Amygdala (tissue), 56 donors: ENCODE data around the gene PREB.
"Not testable (repeated sequence)": the region's sequence is repeated elsewhere in the genome, so short reads cannot be mapped to it uniquely, and the experiment has no call there.

ENCODE experiments used
- DNase-seq, 56 donors: peaks; one replicate each; lab custom pipeline; 2025; lab: John Stamatoyannopoulos, UW

PREB gene

GRCh38 chr2:27128668-27129571 is 5.5 kb downstream of the PREB start:
- DNase-seq, result no peak

DNA sequence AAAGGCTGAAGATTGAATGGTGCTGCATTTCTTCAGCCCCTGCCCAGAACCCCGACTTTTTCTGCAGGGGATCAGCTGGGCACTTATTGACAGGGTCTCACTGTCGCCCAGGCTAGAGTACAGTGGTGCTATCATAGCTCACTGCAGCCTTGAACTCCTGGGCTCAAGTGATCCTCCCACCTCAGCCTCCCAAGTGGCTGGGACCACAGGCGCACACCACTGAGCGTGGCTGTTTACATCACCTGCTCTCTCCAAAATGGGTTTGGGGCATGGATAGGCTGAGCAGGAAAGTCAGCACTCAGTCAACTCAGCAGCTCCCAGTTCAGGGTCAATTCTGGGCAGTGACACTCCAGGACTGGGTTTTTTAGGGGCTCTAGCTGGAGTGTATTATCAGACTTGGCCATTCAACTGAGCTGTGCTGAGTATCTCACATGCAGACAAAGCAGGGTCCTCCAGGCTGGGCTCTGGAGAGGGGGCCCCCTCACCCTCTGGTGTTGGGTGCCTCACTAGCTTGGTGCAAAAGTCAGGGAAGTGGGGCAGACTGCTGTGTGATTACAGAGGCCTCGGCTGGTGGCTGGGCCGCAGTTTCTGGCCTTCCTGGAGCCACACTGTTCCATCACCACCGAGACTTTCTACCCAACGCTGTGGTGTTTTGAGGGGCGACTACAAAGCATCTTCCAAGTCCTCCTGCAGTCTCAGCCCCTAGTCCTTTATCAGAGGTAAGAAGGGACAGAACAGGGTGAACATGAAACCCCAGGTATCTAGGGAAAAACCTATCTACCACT is 6.4 kb downstream of the PREB start:
- no peak for DNase-seq

- no peak for DNase-seq
Observed at GRCh38 chr2:27126252-27126710, 8.2 kb downstream of the PREB start.

GRCh38 chr2:27125104-27125503 is 9.3 kb downstream of the PREB start:
- no peak for DNase-seq

DNA sequence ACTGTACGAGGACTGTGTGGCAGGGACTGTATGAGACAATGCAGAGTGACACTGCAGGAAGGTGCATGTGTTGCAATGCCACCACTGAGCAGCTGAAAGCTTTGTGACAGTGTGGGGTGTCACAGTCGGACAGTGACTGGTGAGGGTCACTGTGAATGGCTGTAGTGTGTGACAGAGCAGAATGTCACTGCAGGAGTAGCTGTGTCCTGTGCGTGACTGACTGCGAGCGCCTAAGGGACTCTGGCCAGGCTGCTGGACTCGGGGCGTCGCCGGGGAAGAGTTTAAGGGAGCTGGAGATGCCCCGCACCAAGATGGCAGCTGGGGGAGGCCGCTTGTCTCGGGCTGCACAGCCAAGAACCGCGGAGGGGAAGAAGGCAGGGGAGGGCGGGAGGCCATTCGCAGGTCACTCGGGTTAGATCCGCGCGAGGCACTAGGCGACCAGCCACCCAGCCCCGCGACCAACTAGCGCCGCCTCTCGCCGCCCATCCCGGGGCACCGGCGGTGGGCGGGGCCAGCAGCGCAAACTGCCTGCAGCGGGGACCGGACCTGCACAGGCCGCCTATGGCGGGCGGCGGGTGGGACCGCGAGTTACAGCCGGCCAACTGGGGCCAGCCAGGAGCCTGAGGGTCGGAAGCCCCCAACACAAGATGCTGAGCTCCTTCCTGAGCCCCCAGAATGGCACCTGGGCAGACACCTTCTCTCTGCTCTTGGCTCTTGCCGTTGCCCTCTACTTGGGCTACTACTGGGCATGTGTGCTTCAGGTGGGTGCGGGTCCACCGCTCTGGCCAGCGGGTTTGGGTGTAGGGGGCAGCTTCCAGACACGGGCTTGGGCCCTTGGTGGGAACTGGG is 10.9 kb downstream of the PREB start, which contains the start of gene ABHD1:
Gene ABHD1, plus strand, starts transcription at position 514 of the 849 bp plus-strand sequence. Its CDS starts 134 bp downstream, at position 648.
- peak in 45 of 56 donors; percentile 6 to 81 (median 50) for DNase-seq

DNA sequence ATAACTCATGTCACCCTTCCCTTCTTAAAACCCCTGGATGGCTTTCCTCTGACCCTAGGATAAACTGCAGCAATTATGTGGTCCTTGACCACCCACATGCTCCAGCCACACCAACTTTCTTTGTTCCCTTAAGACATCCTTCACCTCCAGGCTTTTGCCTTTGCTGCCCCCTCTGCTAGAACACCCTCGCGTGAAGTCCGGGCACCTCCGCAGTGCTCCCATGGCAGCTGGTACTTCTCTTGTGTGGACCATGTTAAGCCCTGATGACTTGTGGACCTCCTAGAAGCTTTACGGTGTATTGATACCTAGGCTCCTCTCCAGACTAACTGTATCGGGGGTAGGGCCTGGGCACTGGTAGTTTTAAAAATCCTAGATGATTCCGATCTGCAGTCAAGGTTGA is 11.6 kb downstream of the PREB start:
- no peak for DNase-seq

GRCh38 chr2:27121906-27122305 is 12.5 kb downstream of the PREB start:
- no peak for DNase-seq

DNA sequence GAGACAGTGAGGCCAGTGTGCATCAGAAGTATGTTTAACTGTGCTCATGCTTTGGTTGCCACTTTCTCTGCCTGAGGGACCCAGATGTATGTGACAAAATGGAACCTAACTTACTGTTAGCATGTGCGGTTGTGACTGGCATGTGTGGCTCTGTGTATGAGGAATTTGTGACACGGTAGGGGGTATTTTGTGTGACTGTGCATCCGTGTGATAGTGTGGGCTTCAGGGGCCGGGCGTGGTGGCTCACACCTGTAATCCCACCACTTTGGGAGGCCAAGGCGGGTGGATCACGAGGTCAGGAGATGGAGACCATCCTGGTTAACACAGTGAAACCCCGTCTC is 15.1 kb downstream of the PREB start:
- not testable (repeated sequence) for DNase-seq

DNA sequence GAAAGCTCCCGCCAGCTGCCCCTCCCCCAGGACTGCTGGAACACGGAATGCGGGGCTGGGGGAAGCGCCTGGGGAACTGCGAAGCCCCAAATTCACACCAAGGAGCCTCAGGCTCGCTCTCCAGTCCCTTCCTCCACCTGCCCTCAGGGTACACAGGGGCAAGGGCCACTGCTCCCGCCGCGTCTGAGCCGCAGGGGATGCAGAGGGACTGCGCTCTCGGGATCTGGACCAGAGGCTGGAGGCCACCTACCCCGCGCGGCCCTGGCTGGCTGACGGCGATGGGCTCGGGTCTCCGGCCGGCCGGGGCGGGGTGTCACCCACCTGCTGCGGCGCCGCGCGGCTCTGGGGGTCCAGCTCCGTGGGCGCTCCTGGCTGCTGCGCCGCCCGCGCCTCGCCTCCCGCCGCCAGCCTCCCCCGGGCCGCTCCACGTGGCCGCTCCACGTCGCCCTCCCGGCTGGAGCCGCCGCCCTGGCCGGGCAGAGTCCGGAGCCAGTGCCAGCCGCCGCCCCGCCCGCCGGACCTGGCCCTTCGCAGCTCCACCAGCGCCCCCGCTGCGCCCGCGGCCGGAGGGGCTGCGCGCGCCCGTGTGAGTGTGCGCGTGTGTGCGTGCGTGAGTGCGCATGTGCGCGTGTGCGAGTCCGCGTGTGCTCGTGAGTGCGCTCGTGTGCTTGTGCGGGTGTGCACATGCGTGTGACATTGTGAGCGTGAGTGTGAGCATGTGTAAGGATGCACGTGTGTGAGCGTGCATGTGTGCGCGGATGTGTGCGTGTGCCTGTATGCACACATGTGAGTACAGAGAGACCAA is 15.7 kb downstream of the PREB start, which contains the start of gene CGREF1:
Gene CGREF1, minus strand, starts transcription at position 604 of the 805 bp plus-strand sequence. CDS start 14,762 bp downstream, outside the sequence.
- peak in 8 of 56 donors; percentile 6 to 42 (median 15) for DNase-seq

DNA sequence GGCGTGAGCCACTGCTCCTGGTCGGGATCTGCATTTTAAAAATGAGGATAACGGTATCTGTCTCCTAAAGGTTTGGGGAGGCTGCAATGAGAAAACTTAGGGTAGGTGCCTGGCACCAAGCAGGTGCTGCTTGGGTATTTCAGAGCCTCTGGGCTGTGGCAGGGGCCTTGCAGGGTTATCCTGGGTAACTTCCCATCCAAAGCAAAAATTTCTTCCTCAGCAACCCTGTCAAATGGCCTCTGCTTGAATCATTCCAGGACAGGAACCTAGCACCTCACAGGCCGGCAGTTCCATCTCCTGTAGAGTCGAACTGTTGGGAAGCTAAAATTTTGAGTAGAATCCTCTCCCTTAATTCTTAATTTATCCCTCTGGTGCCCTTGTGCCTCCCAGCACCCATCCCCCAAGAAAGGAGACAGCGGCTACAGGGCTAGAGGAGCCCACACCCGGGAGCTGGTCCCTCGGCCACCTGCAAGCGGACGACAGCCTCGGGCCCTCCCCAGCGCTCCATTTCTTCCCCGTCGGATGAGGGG is 16.4 kb downstream of the PREB start:
- DNase-seq, result no peak

DNA sequence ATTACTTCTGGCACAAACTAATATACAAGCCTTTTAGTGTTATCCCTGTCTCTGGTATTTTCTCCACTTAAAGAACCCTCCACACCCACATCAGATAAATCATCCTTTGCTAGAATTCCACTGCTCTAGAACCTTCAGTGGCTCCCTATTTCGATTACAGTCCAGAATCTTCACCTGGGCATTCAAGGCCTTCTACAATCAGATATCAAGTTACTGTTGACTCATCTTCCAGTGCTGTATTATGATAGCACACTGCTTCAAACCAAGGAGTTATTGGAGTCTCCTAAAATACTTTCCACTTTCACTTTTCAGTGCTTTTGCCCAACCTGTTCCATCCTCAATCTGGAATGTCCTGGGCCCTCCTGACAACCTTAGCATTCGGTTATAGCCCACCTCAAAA is 18.9 kb downstream of the PREB start:
- no peak for DNase-seq

- DNase-seq, result not testable (repeated sequence)
Observed at GRCh38 chr2:27111392-27112078, 22.9 kb downstream of the PREB start.

DNA sequence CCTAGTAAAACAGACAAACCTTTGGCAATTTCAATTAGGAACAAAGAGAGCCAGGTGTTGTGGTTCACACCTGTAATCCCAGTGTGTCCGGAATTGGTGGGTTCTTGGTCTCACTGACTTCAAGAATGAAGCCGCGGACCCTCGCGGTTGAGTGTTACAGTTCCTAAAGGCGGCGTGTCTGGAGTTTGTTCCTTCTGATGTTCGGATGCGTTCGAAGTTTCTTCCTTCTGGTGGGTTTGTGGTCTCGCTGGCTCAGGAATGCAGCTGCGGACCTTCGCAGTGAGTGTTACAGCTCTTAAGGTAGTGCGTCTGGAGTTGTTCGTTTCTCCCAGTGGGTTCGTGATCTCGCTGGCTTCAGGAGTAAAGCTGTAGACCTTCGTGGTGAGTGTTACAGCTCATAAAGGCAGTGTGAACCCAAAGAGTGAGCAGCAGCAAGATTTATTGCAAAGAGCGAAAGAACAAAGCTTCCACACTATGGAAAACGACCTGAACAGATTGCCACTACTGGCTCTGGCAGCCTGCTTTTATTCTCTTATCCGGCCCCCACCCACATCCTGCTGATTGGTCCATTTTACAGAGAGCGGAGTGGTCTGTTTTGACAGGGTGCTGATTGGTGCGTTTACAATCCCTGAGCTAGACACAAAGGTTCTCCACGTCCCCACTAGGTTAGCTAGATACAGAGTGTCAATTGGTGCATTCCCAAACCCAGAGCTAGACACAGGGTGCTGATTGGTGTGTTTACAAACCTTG is 23.7 kb downstream of the PREB start:
- not testable (repeated sequence) for DNase-seq

DNA sequence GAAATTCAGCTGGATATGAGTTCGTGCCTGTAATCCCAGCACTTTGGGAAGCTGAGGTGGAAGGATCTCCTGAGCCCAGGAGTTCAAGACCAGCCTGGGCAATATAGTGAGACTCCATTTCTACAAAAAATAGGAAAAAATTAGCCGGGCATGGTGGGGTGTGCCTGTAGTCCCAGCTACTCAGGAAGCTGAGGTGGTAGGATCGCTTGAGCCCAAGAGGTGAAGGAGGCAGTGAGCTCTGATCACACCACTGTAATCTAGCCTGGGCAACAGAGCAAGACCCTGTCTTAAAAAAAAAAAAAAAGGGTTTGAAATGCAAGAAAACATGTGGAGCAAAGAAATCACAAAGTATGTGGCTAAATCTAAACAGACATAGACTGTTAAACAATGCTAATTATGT is 25.4 kb downstream of the PREB start:
- no peak for DNase-seq

- DNase-seq, result no peak
Observed at GRCh38 chr2:27108221-27108620, 26.2 kb downstream of the PREB start.

DNA sequence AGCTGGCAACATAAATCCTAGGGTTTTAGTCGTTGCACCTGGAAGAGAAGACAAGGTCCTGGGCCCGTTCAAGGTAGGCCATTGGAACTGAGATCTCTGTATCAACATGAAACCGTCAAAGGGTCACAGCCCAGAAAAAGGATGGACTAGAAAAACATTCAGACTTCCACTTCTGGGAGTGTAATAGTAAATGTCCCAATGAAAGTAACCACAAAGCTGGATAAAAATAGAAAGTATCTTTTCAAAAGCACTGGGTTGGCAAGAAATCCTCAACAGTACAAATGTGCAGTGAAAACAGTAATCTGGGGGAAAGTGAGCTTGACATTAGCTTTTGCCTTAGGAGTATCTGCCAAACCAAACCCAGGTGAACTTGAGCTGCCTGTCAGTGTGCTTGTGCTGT is 28.5 kb downstream of the PREB start:
- no peak for DNase-seq

DNA sequence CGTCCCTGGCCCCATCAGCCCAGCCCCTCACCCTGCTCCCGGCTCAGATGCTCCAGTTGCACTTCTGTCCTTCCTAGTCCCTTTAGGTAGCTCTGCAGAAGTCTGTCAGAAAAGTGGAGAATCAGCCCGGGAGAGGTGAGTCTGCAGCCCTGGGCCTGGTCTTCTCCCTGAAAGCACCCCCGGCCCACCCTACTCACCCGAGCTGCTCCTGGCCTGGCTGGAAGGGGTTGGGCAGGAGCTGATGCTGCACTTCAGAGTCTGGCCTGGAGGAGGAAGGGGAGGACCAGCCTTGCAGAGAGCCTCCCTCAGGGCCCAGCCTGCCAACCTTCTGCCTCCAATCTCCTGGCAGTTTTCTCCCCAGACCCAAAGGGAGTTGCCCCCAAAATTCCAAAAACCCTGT is 32.1 kb downstream of the PREB start:
- DNase-seq, result no peak

DNA sequence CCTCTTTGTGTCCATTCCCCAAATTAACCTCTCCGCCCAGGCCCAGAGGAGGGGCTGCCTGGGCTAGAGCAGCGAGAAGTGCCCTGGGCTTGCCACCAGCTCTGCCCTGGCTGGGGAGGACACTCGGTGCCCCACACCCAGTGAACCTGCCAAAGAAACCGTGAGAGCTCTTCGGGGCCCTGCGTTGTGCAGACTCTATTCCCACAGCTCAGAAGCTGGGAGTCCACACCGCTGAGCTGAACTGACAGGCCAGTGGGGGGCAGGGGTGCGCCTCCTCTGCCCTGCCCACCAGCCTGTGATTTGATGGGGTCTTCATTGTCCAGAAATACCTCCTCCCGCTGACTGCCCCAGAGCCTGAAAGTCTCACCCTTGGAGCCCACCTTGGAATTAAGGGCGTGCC is 34.4 kb downstream of the PREB start:
- DNase-seq, result no peak
